Sigmoid colon (tissue), 7 donors: ENCODE data around the gene SPOCK2. TPM values are rescaled to one million over a fixed set of nuclear protein-coding genes. Genes with fewer than 3 reads are reported as not detected.

Experiments used
- DNase-seq: peaks from one replicate; pipeline ENCODE4 v3.0.0-alpha.2; 2019
- H3K27ac ChIP-seq, 4 donors: fragments of 200-600 bp; sonication (generic); one replicate each; pipeline ENCODE4 v1.5.1; 2016 to 2019; ENCODE audit warnings: mild to moderate bottlenecking in 1 of 4
- H3K27me3 ChIP-seq, 3 donors: fragments of 200-600 bp; sonication (generic); one replicate each; pipeline ENCODE4 v1.5.1; 2019; ENCODE audit warnings: mild to moderate bottlenecking in 1 of 3
- H3K36me3 ChIP-seq, 4 donors: fragments of 200-600 bp; sonication (generic); one replicate each; pipeline ENCODE4 v1.5.1; 2016 to 2019
- H3K4me1 ChIP-seq, 4 donors: fragments of 200-600 bp; sonication (generic); one replicate each; pipeline ENCODE4 v1.5.1; 2017 to 2019
- H3K4me3 ChIP-seq, 4 donors: fragments of 200-600 bp; sonication (generic); one replicate each; pipeline ENCODE4 v1.5.1; 2017 to 2019; ENCODE audit warnings: mild to moderate bottlenecking in 2 of 4, moderate library complexity in 1 of 4
- H3K9me3 ChIP-seq, 4 donors: fragments of 200-600 bp in 3 of 4; sonication (generic) in 3 of 4; one replicate each; pipeline versions ENCODE4 v1.5.1 to v1.6.1; 2013 to 2019
- EP300 ChIP-seq, 4 donors: sonication (generic); formaldehyde crosslinking; IDR thresholded peaks; one replicate each; pipeline ENCODE4 v1.6.1; 2017; ENCODE audit warnings: antibody characterized with exemption in 4 of 4
- POLR2A ChIP-seq, 2 donors: fragments of 450-650 bp; IDR thresholded peaks; one replicate each; pipeline ENCODE4 v1.6.1; 2016; ENCODE audit warnings: antibody characterized with exemption in 2 of 2, mild to moderate bottlenecking in 2 of 2, moderate library complexity in 2 of 2
- POLR2AphosphoS5 ChIP-seq, 4 donors: sonication (generic); formaldehyde crosslinking; IDR thresholded peaks; one replicate each; pipeline ENCODE4 v1.6.1; 2017; ENCODE audit warnings: antibody characterized with exemption in 4 of 4
- WGBS, 2 donors: extraction: QIAGEN DNeasy Blood & Tissue Kit; methylation state at CpG; one replicate each; pipeline ENCODE4 v1.1.7; 2013; 5-methylcytosine and 5-hydroxymethylcytosine counted together
- intact Hi-C: fragments of 100-400 bp; cut with DNase I; formaldehyde crosslinking; loops from one replicate; pipeline ENCODE4 v1.15.1; 2023
- polyA plus RNA-seq, 3 donors: library from polyadenylated mRNA; stranded (reverse); fragments of 200-250 nt; gene quantifications; one replicate each; pipeline ENCODE4 v1.2.3, GENCODE V29; 2013
- total RNA-seq, 4 donors: library from RNA; depleted of rRNA; stranded (reverse); fragments of >200 nt; gene quantifications; one replicate each; pipeline ENCODE4 v1.1.0, GENCODE V29; 2016
- TF ChIP-seq, protein P1 (sequence below), 4 experiments: fragments of 450-650 bp in 3 of 4; fragments of 200-600 bp in 1 of 4; IDR thresholded peaks; one replicate each; pipeline ENCODE4 v1.5.1; 2016 to 2019; ENCODE audit warnings: antibody characterized with exemption in 4 of 4, mild to moderate bottlenecking in 3 of 4, moderate library complexity in 2 of 4
- donor health status: healthy with polysubstance abuse.
- donor health status: Bipolar disorder and iron deficiency.
- donor health status: healthy.

Gene SPOCK2
- total and polyA plus RNA-seq, 7 donors = 0.60 to 59.5 (median 7.8) TPM

DNA sequence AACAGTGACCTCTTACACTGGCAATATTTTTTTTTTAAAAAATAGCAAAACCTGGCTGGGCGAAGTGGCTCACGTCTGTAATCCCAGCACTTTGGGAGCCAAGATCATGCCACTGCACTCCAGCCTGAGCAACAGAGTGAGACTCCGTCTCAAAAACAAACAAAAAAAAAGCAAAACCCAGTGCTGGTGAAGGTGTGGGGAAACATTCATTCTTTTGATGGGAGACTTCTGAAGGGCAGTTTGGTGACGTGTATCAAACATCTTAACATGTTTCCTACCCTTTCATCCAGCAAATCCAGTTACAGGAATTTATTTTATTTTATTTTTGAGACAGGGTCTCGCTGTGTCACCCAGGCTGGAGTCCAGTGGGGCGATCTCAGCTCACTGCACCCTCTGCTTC, 66.1 kb downstream of the SPOCK2 start:
- intact Hi-C loops = no loop called here
- TF ChIP-seq POLR2A (IDR thresholded peaks at IDR 0.05) (no peak), POLR2AphosphoS5 (IDR thresholded peaks at IDR 0.05) (no peak)
- TF ChIP-seq, protein P1, sequence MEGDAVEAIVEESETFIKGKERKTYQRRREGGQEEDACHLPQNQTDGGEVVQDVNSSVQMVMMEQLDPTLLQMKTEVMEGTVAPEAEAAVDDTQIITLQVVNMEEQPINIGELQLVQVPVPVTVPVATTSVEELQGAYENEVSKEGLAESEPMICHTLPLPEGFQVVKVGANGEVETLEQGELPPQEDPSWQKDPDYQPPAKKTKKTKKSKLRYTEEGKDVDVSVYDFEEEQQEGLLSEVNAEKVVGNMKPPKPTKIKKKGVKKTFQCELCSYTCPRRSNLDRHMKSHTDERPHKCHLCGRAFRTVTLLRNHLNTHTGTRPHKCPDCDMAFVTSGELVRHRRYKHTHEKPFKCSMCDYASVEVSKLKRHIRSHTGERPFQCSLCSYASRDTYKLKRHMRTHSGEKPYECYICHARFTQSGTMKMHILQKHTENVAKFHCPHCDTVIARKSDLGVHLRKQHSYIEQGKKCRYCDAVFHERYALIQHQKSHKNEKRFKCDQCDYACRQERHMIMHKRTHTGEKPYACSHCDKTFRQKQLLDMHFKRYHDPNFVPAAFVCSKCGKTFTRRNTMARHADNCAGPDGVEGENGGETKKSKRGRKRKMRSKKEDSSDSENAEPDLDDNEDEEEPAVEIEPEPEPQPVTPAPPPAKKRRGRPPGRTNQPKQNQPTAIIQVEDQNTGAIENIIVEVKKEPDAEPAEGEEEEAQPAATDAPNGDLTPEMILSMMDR (IDR thresholded peaks at IDR 0.05) = no peak
- H3K27ac ChIP-seq = no peak overlapping the region
- peaks cover 0 to 26% (median 24%) of the 10 kb centered on the region in 4 donors for H3K4me1 ChIP-seq
- no peak for DNase-seq
- H3K36me3 ChIP-seq = no peaks in the 10 kb centered on the region
- H3K27me3 ChIP-seq = no peaks in the 10 kb centered on the region
- H3K4me3 ChIP-seq = no peak overlapping the region
- no peaks in the 10 kb centered on the region for H3K9me3 ChIP-seq
- 91 to 93% methylated on average over 6 of the region's 6 CpGs for WGBS, 2 donors

DNA sequence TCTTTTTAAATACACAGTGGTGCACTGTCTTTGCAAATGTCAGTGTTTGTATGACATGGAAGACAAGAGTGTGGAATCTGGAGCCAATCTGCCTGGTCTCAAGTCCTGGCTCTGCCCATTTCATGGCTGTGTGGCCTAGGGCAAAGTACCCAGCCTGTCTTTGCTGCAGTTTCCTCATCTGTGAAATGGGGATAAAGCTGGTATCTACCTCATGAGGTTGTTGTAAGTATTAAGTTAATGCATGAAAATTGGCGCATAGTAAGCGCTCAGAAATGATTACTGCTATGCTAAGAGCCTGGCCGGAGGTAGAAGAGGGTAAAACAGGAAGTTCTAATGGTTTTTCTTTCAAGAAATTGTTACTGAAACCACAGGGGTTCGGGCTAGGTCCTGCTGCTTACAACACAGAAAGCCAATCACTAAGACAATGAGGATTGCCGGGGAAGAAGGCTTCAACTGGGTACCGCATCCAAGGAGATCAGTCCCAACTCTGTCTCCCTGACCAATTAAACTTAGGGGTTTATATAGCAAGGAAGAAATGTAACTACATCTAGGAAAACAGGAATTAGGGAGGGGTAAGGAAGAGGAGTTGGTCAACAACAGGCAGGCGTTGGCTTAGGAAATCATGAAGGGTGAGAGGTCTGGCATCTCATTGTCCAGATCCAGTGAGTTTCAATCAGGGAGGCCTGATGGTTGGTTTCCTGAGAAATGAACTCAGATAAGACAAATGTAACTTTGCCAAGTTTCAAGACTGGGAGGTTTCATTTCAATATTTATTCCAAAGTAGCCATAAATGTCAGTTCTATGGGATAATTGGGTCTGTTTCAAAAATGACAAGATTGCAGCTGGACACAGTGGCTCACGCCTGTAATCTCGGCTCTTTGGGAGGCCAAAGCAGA, 67.2 kb downstream of the SPOCK2 start:
- no peaks in the 10 kb centered on the region for H3K9me3 ChIP-seq
- no peaks in the 10 kb centered on the region for H3K27me3 ChIP-seq
- WGBS, 2 donors = 68 to 73% methylated on average over 9 of the region's 9 CpGs
- H3K4me3 ChIP-seq = no peak overlapping the region
- intact Hi-C loops = no loop called here
- TF ChIP-seq POLR2AphosphoS5 (IDR thresholded peaks at IDR 0.05) = peak in 2 of 4 donors; percentile 13 to 39
- TF ChIP-seq, protein P1 (IDR thresholded peaks at IDR 0.05) = no peak
- DNase-seq = no peak
- H3K4me1 ChIP-seq = peaks cover 0 to 36% (median 34%) of the 10 kb centered on the region in 4 donors
- peak overlapping the region in 1 of 4 donors; percentile 24 for H3K27ac ChIP-seq
- H3K36me3 ChIP-seq = no peaks in the 10 kb centered on the region

- TF ChIP-seq POLR2AphosphoS5 (IDR thresholded peaks at IDR 0.05) (no peak), POLR2A (IDR thresholded peaks at IDR 0.05) (no peak), EP300 (IDR thresholded peaks at IDR 0.05) (no peak)
- TF ChIP-seq, protein P1 (IDR thresholded peaks at IDR 0.05) = no peak
- no peak overlapping the region for H3K4me3 ChIP-seq
- H3K27me3 ChIP-seq = no peaks in the 10 kb centered on the region
- H3K9me3 ChIP-seq = no peaks in the 10 kb centered on the region
- intact Hi-C loops = no loop called here
- H3K36me3 ChIP-seq = no peaks in the 10 kb centered on the region
- no peak for DNase-seq
- 93 to 94% methylated on average over 11 of the region's 11 CpGs for WGBS, 2 donors
- H3K4me1 ChIP-seq = peaks cover 0 to 53% (median 39%) of the 10 kb centered on the region in 4 donors
- no peak overlapping the region for H3K27ac ChIP-seq
Observed at GRCh38 chr10:72019085-72019876, 69.1 kb downstream of the SPOCK2 start.

DNA sequence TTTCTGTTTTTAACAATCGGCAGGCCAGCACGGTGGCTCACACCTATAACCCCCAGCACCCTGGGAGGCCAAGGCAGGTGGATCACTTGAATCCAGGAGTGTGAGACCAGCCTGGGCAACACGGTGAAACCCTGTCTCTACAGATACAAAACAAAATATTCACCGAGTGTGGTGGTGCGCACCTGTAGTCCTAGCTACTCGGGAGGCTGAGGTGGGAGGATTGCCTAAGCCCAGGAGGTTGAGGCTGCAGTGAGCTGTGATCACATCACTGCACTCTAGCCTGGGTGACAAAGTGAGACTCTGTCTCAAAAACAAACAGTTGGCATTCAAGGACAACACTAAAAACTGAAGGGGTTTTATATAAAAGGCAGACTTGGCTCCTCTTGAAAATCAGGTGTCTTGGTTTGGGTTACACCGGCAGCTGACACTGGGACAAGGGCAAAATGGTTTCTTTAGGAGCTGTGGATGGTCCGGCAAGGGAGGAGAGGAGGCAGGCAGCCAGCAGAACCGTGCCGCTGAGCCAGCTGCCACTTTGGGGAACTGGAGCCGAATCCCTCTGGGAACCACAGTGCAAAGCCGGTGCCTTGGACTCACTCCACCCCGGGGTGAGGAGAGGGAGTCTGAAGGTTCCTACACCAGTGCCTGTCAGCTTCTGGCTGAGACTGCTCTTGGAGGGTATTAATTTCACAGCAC, 71.6 kb downstream of the SPOCK2 start:
- WGBS, 2 donors = 84 to 87% methylated on average over 13 of the region's 13 CpGs
- Histone ChIP-seq H3K36me3 (no peaks in the 10 kb centered on the region), H3K9me3 (no peaks in the 10 kb centered on the region), H3K4me1 (peaks cover 0 to 58% (median 48%) of the 10 kb centered on the region in 4 donors), H3K4me3 (no peak overlapping the region), H3K27ac (peak overlapping the region in 3 of 4 donors; percentile 26 to 51 (median 35)), H3K27me3 (no peaks in the 10 kb centered on the region)
- DNase-seq = no peak
- intact Hi-C loops = no loop called here
- no peak for TF ChIP-seq EP300 (IDR thresholded peaks at IDR 0.05)
- no peak for TF ChIP-seq POLR2AphosphoS5 (IDR thresholded peaks at IDR 0.05)
- TF ChIP-seq, protein P1 (IDR thresholded peaks at IDR 0.05) = no peak
- no peak for TF ChIP-seq POLR2A (IDR thresholded peaks at IDR 0.05)
